Suppressor macrophage treated with lipopolysaccharide for 1 hour (primary cell): ENCODE data around the gene MAD1L1.
"Not testable (repeated sequence)": the region's sequence is repeated elsewhere in the genome, so short reads cannot be mapped to it uniquely, and the experiment has no call there.

ENCODE experiments used
- DNase-seq, 3 donors: peaks; one replicate each; pipeline ENCODE4 v3.0.0-alpha.2; 2020 to 2022

Gene MAD1L1

GRCh38 chr7:2232766-2233520 lies at the start of gene MAD1L1:
Gene MAD1L1, minus strand, starts transcription at chr7:2232945. Its CDS starts 2,812 bp downstream, at chr7:2230133.
- DNase-seq = peak; percentile 95 to 97 (median 96)

GRCh38 chr7:2282185-2282751 lies 49.5 kb upstream of the MAD1L1 start:
- no peak for DNase-seq

GRCh38 chr7:2281541-2281940 lies 48.8 kb upstream of the MAD1L1 start:
- no peak for DNase-seq

GRCh38 chr7:2280424-2280823 lies 47.7 kb upstream of the MAD1L1 start:
- no peak for DNase-seq

GRCh38 chr7:2279896-2280295 lies 47.2 kb upstream of the MAD1L1 start:
- no peak for DNase-seq

- DNase-seq = no peak
These were observed 45.3 kb upstream of the MAD1L1 start for GRCh38 chr7:2278026-2278425.

GRCh38 chr7:2276107-2276506 lies 43.4 kb upstream of the MAD1L1 start:
- peak in 1 of 3 donors; percentile 13 for DNase-seq

- peak in 1 of 3 donors; percentile 16 for DNase-seq
These were observed 42.4 kb upstream of the MAD1L1 start for GRCh38 chr7:2275101-2275500.

- no peak for DNase-seq
These were observed 41.9 kb upstream of the MAD1L1 start for GRCh38 chr7:2274666-2275065.

- peak in 1 of 3 donors; percentile 5 for DNase-seq
These were observed 41.1 kb upstream of the MAD1L1 start for GRCh38 chr7:2273866-2274265.

GRCh38 chr7:2272031-2272430 lies 39.3 kb upstream of the MAD1L1 start:
- DNase-seq = no peak

- DNase-seq = no peak
These were observed 38.7 kb upstream of the MAD1L1 start for GRCh38 chr7:2271273-2272026.

- DNase-seq = no peak
These were observed 37.8 kb upstream of the MAD1L1 start for GRCh38 chr7:2270495-2270894.

- DNase-seq = no peak
These were observed 37.3 kb upstream of the MAD1L1 start for GRCh38 chr7:2269991-2270460.

GRCh38 chr7:2269089-2269990 lies 36.6 kb upstream of the MAD1L1 start:
- DNase-seq = not testable (repeated sequence)

- DNase-seq = no peak
These were observed 34.2 kb upstream of the MAD1L1 start for GRCh38 chr7:2266911-2267310.

GRCh38 chr7:2264158-2264557 lies 31.4 kb upstream of the MAD1L1 start:
- no peak for DNase-seq

- no peak for DNase-seq
These were observed 30.4 kb upstream of the MAD1L1 start for GRCh38 chr7:2263176-2263575.

GRCh38 chr7:2261611-2262010 lies 28.9 kb upstream of the MAD1L1 start:
- peak; percentile 72 to 77 (median 75) for DNase-seq

GRCh38 chr7:2260820-2261219 lies 28.1 kb upstream of the MAD1L1 start:
- no peak for DNase-seq

- no peak for DNase-seq
These were observed 26.7 kb upstream of the MAD1L1 start for GRCh38 chr7:2259480-2259879.

GRCh38 chr7:2258661-2259365 lies 26.1 kb upstream of the MAD1L1 start:
- DNase-seq = no peak
